C4-2B (cell line): ENCODE measurements around the gene KRTAP5-8.

Experiments used
- CTCF ChIP-seq: fragments of 450-650 bp; conservative IDR thresholded peaks from 2 replicates; pipeline ENCODE4 v1.5.1; 2017; ENCODE audit warnings: mild to moderate bottlenecking
- ZFX ChIP-seq: fragments of 450-650 bp; IDR thresholded peaks from 2 replicates; pipeline ENCODE4 v1.6.1; 2017

GRCh38 chr11:71542879-71543777 lies 5.3 kb downstream of the KRTAP5-8 start:
- TF ChIP-seq CTCF (no peak), ZFX (no peak)
